ENCODE data around the gene ZPLD1. TPM values are rescaled to one million over a fixed set of nuclear protein-coding genes. Genes with fewer than 3 reads are reported as not detected.

ZPLD1 gene
- total RNA-seq, 3 donors from 2014 or later, result 0.32 TPM; not detected in 2

GRCh38 chr3:102449930-102450329, 15.1 kb downstream of the ZPLD1 start:
- no peak overlapping the region for H3K4me3 ChIP-seq
- TF ChIP-seq CTCF (IDR thresholded peaks at IDR 0.05), result no peak
- intact Hi-C loops (cut with DNase I, micrococcal nuclease), result no loop called here
- H3K4me1 ChIP-seq (ENCODE audit: low read depth), result no peaks in the 10 kb centered on the region
- no peaks in the 10 kb centered on the region for H3K36me3 ChIP-seq (ENCODE audit: low read depth)
- no peak for ATAC-seq
- H3K9me3 ChIP-seq, result no peaks in the 10 kb centered on the region
- DNase-seq, result no peak

- no peaks in the 10 kb centered on the region for H3K36me3 ChIP-seq (ENCODE audit: low read depth)
- H3K9me3 ChIP-seq, result no peaks in the 10 kb centered on the region
- intact Hi-C loops (cut with DNase I, micrococcal nuclease), result no loop called here
- DNase-seq (no peak), ATAC-seq (no peak)
- no peak for TF ChIP-seq CTCF (IDR thresholded peaks at IDR 0.05)
- H3K4me3 ChIP-seq, result no peak overlapping the region
- H3K4me1 ChIP-seq (ENCODE audit: low read depth), result no peaks in the 10 kb centered on the region
Observed at GRCh38 chr3:102450976-102451375, 16.2 kb downstream of the ZPLD1 start.

DNA sequence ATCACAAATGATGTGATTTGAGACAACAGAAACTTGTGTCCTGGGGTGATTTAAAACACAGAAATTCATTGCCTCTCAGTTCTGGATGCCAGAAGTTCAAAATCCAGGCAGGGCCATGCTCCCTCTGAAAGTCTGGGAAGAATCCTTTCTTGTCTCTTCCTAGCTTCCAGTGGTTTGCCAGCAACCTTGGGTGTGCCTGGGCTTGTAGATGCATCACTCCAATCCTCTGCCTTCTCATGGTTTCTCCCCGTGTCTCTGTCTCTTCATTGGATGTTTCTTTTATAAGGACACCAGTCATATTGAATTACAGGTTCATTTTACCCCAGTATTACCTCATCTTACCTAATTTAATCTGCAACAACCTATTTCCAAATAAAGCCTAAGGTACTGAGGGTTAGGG, 16.7 kb downstream of the ZPLD1 start:
- DNase-seq (no peak), ATAC-seq (no peak)
- intact Hi-C loops (cut with DNase I, micrococcal nuclease), result no loop called here
- Histone ChIP-seq H3K4me3 (no peak overlapping the region), H3K9me3 (no peaks in the 10 kb centered on the region), H3K4me1 (ENCODE audit: low read depth) (no peaks in the 10 kb centered on the region), H3K36me3 (ENCODE audit: low read depth) (no peaks in the 10 kb centered on the region)
- no peak for TF ChIP-seq CTCF (IDR thresholded peaks at IDR 0.05)

DNA sequence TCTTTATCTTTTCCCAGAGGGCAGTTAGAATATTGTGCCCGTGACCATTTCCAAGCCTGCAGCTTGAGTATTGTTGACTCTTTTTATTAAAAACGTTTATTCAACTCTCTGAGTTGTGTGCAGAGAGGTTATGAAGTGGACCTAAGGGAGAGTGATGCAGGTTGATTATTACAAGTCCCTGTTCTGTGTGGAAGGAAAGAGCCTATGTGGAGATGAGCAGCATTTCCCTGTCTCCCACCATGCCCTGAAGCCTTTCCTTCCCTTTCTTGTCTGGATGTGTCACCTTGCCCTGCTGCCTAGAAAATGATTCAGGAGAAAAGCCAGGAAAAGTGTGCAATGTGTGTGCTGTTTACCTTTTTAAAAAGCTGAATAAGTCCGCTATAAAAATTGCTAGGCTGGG, 19.4 kb downstream of the ZPLD1 start:
- DNase-seq, result no peak
- Histone ChIP-seq H3K4me3 (no peak overlapping the region), H3K9me3 (no peaks in the 10 kb centered on the region), H3K36me3 (ENCODE audit: low read depth) (no peaks in the 10 kb centered on the region), H3K4me1 (ENCODE audit: low read depth) (no peaks in the 10 kb centered on the region)
- ATAC-seq, result no peak
- TF ChIP-seq CTCF (IDR thresholded peaks at IDR 0.05), result no peak
- intact Hi-C loops (cut with DNase I, micrococcal nuclease), result no loop called here

GRCh38 chr3:102457644-102458043, 22.8 kb downstream of the ZPLD1 start:
- DNase-seq, result no peak
- intact Hi-C loops (cut with DNase I, micrococcal nuclease), result no loop called here

More at GRCh38 chr3:102457644-102458043, 22.8 kb downstream of the ZPLD1 start:
- no peak for ATAC-seq
- no peaks in the 10 kb centered on the region for H3K36me3 ChIP-seq (ENCODE audit: low read depth)
- H3K9me3 ChIP-seq, result no peaks in the 10 kb centered on the region
- no peak overlapping the region for H3K4me3 ChIP-seq
- no peaks in the 10 kb centered on the region for H3K4me1 ChIP-seq (ENCODE audit: low read depth)
- no peak for TF ChIP-seq CTCF (IDR thresholded peaks at IDR 0.05)
